Fibroblast of mammary gland (primary cell): Measurements from ENCODE around the gene P2RY12.

Source experiments
- DNase-seq: peaks from one replicate; pipeline ENCODE4 v3.0.0-alpha.2; 2010; ENCODE audit warnings: low read depth
- H3K4me3 ChIP-seq: 2 replicates; pipeline ENCODE4 v1.5.1; 2011; ENCODE audit warnings: low read depth, mild to moderate bottlenecking, low read length, moderate library complexity; ENCODE audit not compliant: control insufficient read depth
- CTCF ChIP-seq: conservative IDR thresholded peaks from 2 replicates; pipeline ENCODE4 v1.5.1; 2011; ENCODE audit warnings: low read depth, low read length, inconsistent platforms; ENCODE audit not compliant: control insufficient read depth, insufficient read depth

P2RY12 gene

GRCh38 chr3:151425627-151426340 is 41.2 kb upstream of the P2RY12 start:
- DNase-seq: no peak
- H3K4me3 ChIP-seq: no peak overlapping the region
- TF ChIP-seq CTCF: peak; percentile 38

- H3K4me3 ChIP-seq: no peak overlapping the region
- TF ChIP-seq CTCF: no peak
- no peak for DNase-seq
Measured at GRCh38 chr3:151423091-151423490, 38.5 kb upstream of the P2RY12 start.

- TF ChIP-seq CTCF: peak; percentile 1
- H3K4me3 ChIP-seq: no peak overlapping the region
- no peak for DNase-seq
Measured at GRCh38 chr3:151421938-151422337, 37.4 kb upstream of the P2RY12 start.

- TF ChIP-seq CTCF: no peak
- no peak overlapping the region for H3K4me3 ChIP-seq
- DNase-seq: no peak
Measured at GRCh38 chr3:151419806-151420205, 35.3 kb upstream of the P2RY12 start.

GRCh38 chr3:151415289-151415688 is 30.7 kb upstream of the P2RY12 start:
- DNase-seq: no peak
- no peak for TF ChIP-seq CTCF
- H3K4me3 ChIP-seq: no peak overlapping the region

GRCh38 chr3:151412989-151413388 is 28.4 kb upstream of the P2RY12 start:
- DNase-seq: no peak
- TF ChIP-seq CTCF: peak; percentile 14
- H3K4me3 ChIP-seq: no peak overlapping the region
